T-helper 2 cell treated with Interferon-gamma antibody and Interleukin-4, amounts not matched to agents 5 μg/mL and 100 μg/mL, for 36 hours (primary cell): ENCODE results near the gene SRSF6.

Experiments used
- DNase-seq: peaks from one replicate; pipeline ENCODE4 v3.0.0; 2021; ENCODE audit warnings: low spot score
- H3K27ac Mint-ChIP-seq: one replicate; pipeline ENCODE4 v1.8.0; 2021; ENCODE audit warnings: mild to moderate bottlenecking, mixed read lengths
- H3K27me3 Mint-ChIP-seq: one replicate; pipeline ENCODE4 v1.8.0; 2021; ENCODE audit warnings: low read depth, mixed read lengths
- H3K36me3 Mint-ChIP-seq: one replicate; pipeline ENCODE4 v1.8.0; 2021; ENCODE audit warnings: low read depth, mixed read lengths
- H3K4me1 Mint-ChIP-seq: one replicate; pipeline ENCODE4 v1.8.0; 2021; ENCODE audit warnings: low read depth, mixed read lengths
- H3K4me3 Mint-ChIP-seq: one replicate; pipeline ENCODE4 v1.8.0; 2022; ENCODE audit warnings: mild to moderate bottlenecking, moderate library complexity, mixed read lengths
- H3K9me3 Mint-ChIP-seq: one replicate; pipeline ENCODE4 v1.8.0; 2021; ENCODE audit warnings: mixed read lengths

The SRSF6 gene

DNA sequence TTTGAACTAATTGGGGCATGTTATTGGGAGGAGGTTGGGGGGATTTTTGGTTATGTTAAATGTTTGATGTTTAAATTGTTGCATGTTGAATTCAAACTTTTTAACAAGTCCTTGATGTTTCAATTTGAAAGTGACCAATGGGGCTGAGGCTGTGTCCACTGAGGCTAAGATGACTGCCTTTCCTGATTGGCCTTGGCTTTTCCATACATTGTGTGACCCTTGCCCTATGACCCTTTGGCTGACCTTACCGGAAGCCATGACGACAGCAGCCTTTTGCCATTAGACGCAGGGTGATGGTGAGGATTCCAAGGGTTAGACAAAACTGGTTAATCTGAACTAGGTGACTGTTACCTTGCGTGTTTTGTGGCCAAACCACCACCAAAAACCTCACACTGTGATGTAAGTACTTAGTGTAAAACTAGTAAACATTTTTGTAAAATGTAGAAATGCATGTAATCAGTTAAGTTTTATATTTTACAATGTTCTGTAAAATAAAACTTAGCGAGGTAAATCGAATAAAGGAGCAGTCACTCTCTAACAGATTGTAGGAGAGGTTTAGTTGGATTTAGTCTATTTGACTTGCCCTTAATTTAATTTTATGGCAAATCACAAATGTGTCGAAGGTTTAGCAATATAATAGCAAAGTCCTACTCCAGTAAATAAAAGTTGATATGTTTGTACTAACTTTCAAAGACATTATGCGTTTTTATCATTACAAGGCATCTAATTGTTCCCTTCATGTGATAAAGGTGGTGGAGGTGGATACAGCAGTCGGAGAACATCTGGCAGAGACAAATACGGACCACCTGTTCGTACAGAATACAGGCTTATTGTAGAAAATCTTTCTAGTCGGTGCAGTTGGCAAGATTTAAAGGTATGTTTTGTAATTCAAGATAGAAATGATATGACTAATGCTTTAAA, 1.6 kb downstream of the SRSF6 start:
- peaks cover 7% of the 10 kb centered on the region for H3K27me3 Mint-ChIP-seq
- peak overlapping the region; percentile 95 for H3K4me3 Mint-ChIP-seq
- peaks cover 56% of the 10 kb centered on the region for H3K36me3 Mint-ChIP-seq
- H3K9me3 Mint-ChIP-seq = no peaks in the 10 kb centered on the region
- peaks cover 26% of the 10 kb centered on the region for H3K4me1 Mint-ChIP-seq
- no peak for DNase-seq
- peak overlapping the region; percentile 79 for H3K27ac Mint-ChIP-seq

DNA sequence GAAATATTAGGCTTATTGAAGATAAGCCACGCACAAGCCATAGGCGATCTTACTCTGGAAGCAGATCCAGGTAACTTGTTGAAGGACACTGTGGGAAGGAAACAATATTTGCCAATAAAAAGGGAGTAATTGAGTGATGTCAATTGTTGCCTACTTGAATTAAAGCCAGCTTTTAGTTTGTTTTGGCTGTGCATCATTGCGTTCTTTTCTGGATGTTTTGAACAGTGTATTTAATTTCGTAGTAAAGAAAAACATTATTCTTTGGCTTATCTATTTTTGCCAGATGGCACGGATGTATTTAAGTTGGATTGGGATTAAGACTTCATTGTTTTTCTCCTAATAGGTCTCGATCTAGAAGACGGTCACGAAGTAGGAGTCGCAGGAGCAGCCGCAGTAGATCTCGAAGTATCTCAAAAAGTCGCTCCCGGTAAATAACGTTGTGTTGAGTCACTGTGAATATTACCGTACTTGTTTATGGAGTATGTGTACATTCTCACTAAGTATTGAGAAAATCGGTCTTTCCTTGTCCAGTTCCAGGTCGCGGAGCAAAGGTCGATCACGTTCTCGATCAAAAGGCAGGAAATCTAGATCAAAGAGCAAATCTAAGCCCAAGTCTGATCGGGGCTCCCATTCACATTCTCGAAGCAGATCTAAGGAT, 2.6 kb downstream of the SRSF6 start:
- peaks cover 64% of the 10 kb centered on the region for H3K36me3 Mint-ChIP-seq
- peaks cover 26% of the 10 kb centered on the region for H3K4me1 Mint-ChIP-seq

DNA sequence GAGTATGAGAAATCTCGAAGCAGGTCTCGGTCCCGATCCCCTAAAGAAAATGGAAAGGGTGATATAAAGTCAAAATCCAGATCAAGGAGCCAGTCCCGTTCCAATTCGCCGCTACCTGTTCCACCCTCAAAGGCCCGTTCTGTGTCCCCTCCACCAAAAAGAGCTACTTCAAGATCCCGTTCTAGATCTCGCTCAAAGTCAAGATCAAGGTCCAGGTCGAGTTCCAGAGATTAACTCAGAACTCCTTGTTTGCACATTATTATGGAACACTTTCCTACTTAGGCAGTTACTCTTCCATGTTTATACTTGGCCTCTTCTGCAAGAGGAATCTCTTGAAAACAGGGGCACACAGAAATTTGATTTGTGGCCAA, 3.1 kb downstream of the SRSF6 start:
- peak overlapping the region; percentile 2 for H3K4me3 Mint-ChIP-seq
- no peaks in the 10 kb centered on the region for H3K9me3 Mint-ChIP-seq
- H3K27me3 Mint-ChIP-seq = peaks cover 1% of the 10 kb centered on the region
- DNase-seq = no peak
- H3K36me3 Mint-ChIP-seq = peaks cover 69% of the 10 kb centered on the region
- no peak overlapping the region for H3K27ac Mint-ChIP-seq
- peaks cover 26% of the 10 kb centered on the region for H3K4me1 Mint-ChIP-seq

More for the DNA sequence above, 2.6 kb downstream of the SRSF6 start:
- H3K27me3 Mint-ChIP-seq = peaks cover 2% of the 10 kb centered on the region
- no peak for DNase-seq
- H3K27ac Mint-ChIP-seq = no peak overlapping the region
- H3K9me3 Mint-ChIP-seq = no peaks in the 10 kb centered on the region
- H3K4me3 Mint-ChIP-seq = peak overlapping the region; percentile 42

DNA sequence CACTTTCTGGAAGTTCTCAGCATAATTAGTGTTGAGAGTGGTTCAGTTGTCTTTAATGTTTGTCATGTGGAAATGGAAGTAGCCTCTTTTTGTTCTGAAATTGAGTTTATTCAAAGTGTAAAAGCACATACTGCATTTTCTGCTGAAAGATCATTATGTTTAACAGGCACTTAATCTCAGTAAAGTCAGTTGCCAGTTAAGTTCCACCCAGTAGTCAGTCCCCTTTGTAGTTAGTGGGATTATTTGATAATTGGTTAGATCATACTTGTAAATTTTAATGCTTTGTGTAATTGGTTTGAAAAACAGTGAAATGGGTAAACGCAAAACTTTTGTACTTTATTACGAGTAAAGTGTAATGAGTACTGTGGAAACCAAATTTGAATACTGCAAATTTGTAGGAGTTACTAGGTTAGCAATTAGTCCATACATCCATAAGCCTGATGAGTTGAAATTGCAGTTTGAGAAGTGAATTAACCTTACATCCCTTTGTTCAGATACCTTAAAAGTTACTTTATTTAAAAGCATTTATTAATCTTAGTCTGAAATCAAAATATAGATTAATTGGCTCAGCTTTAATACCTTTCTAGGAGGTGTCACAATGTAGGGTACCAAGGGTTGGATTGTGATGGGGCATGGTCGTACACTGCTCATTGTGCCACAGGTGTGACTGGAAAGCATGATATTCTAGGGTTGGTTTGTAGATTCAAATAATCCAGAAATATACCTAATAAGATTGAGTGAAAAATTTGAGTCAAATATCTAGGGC, 4.4 kb downstream of the SRSF6 start:
- peaks cover 77% of the 10 kb centered on the region for H3K36me3 Mint-ChIP-seq
- H3K4me1 Mint-ChIP-seq = peaks cover 18% of the 10 kb centered on the region
- H3K4me3 Mint-ChIP-seq = no peak overlapping the region
- no peaks in the 10 kb centered on the region for H3K9me3 Mint-ChIP-seq
- no peaks in the 10 kb centered on the region for H3K27me3 Mint-ChIP-seq
- H3K27ac Mint-ChIP-seq = no peak overlapping the region
- no peak for DNase-seq

DNA sequence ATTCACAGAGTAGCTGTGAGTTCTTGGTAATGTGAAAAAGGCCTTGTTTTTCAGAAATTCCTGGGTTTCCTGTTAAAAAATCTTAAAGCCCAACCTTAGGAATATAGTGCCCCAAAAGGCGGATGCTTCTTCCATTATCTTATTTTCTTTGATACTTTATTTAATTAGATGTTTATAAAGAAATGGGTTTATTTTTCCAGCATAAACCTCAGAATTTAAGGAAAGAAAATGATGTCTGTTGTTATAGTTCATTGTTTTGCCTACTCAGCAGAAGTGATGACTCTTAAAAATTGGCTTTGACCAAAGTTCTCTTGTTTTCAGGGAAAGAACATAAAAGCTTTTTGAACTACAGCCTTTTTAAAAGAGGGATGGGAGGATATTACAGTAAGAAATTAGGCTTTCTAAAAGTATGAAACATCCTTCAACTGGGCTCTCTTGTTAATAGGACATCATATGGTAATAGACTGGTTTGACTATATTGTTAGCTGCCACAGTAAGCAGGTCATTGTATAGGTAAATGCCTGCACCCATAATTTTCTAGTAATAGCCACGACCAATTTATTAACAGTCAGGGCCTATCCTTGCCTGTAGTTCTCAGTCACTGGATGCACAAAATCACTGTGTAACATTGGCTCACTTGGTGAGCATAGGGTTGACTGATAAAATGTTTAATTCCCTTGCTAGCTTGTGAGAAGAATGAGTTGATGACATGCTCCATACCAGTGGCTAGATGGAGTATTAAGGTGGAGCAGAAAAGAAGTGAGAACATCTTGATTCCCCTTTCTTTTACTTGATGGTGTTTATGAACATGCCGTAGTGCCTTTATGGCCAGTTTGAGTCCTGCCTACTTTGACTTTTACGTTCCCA, 5.2 kb downstream of the SRSF6 start:
- Mint-ChIP-seq H3K4me1 (peaks cover 18% of the 10 kb centered on the region), H3K36me3 (peaks cover 80% of the 10 kb centered on the region), H3K27ac (no peak overlapping the region), H3K27me3 (no peaks in the 10 kb centered on the region), H3K4me3 (no peak overlapping the region), H3K9me3 (no peaks in the 10 kb centered on the region)
- no peak for DNase-seq

DNA sequence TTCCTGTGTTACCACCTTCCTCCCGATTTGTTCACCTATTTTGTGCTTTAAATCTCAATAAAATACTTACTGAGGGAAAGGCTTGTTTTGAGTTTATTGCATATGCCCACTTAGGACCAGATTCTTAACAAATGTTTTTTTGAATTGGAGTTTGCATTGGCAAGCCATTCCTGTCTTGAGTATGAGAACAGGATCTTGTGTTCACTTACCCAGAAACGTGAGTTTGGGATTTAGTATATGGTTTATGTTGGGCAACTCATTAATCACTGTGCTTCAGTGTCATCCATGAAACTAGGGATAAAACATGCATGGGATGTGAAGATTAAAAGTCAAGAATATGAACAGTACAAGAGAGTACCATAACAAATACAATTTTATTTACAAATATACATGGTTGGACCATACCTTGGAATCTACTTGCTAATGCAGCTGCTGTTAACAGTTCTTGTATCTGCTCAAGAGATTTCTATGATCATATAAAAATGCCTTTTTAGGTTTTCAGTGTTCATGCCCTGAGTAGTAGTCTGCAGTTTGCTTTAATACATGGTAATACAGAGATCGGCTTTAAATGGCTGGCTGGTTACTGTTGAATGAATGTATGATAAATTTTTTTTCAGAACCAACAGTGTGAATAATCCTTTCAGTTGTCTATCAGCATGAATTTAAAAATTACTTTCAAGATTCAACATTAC, 6.0 kb downstream of the SRSF6 start:
- Mint-ChIP-seq H3K27me3 (no peaks in the 10 kb centered on the region), H3K4me1 (peaks cover 18% of the 10 kb centered on the region), H3K9me3 (no peaks in the 10 kb centered on the region), H3K27ac (no peak overlapping the region), H3K36me3 (peaks cover 77% of the 10 kb centered on the region), H3K4me3 (no peak overlapping the region)
- DNase-seq = no peak

DNA sequence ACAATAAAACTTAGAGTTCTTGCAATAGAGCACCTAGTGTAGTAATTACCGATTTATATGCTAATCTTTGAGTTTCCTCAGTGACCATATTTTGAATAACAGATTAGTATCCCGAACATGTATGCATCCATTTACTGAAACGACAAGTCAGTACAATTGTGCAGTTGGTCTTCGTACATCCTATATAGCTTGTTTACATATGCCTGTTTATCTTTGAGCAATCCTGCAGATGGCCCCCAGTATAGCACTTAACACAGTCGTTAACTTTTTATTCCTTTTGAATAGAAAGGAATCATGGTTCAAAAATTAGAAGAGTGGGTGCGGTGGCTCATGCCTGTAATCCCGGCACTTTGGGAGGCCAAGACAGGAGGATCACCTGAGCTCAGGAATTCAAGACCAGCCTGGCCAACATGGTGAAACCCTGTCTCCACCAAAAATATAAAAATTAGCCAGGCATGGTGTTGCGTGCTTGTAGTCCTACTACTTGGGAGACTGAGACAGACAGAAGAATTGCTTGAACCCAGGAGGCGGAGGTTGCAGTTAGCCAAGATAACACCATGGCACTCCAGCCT, 6.6 kb downstream of the SRSF6 start:
- no peaks in the 10 kb centered on the region for H3K27me3 Mint-ChIP-seq
- DNase-seq = no peak
- H3K36me3 Mint-ChIP-seq = peaks cover 73% of the 10 kb centered on the region
- H3K9me3 Mint-ChIP-seq = no peaks in the 10 kb centered on the region
- no peak overlapping the region for H3K4me3 Mint-ChIP-seq
- no peak overlapping the region for H3K27ac Mint-ChIP-seq
- H3K4me1 Mint-ChIP-seq = peaks cover 14% of the 10 kb centered on the region

DNA sequence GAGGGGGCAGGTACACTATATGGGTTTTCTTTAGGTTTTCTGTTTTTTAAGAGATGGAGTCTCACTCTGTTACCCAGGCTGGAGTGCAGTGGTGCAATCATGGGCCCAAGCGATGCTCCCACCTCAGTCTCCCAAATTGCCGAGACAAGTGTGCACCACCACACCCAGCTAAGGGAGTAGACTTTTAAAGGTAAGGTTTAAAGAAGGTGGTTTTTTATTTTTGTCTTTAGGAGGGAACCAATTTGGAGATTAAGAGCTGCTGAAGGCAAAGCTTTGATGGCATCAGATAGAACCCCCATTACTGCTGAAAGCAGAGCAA, 7.9 kb downstream of the SRSF6 start:
- Mint-ChIP-seq H3K36me3 (peaks cover 65% of the 10 kb centered on the region), H3K9me3 (no peaks in the 10 kb centered on the region), H3K4me3 (no peak overlapping the region), H3K27me3 (no peaks in the 10 kb centered on the region), H3K27ac (no peak overlapping the region), H3K4me1 (peaks cover 8% of the 10 kb centered on the region)
- no peak for DNase-seq

DNA sequence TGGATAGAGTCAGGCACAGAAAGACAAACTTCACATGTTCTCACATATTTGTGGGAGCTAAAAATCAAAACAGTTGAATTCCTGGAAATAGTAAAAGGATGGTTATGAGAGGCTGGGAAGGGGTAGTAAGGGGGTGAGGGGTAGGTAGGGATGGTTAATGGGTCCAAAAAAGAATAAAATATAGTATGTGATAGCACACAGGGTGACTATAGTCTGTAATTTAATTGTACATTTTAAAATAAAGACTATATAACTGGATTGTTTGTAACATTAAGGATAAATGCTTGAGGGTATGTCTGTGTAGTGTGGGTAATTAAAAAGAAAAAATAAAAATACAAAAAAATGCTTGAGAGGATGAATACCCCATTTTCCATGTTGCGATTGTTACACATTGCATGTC, 9.9 kb downstream of the SRSF6 start:
- DNase-seq = no peak
- H3K9me3 Mint-ChIP-seq = no peaks in the 10 kb centered on the region
- no peak overlapping the region for H3K4me3 Mint-ChIP-seq
- H3K27me3 Mint-ChIP-seq = no peaks in the 10 kb centered on the region
- H3K4me1 Mint-ChIP-seq = no peaks in the 10 kb centered on the region
- no peak overlapping the region for H3K27ac Mint-ChIP-seq
- peaks cover 46% of the 10 kb centered on the region for H3K36me3 Mint-ChIP-seq

DNA sequence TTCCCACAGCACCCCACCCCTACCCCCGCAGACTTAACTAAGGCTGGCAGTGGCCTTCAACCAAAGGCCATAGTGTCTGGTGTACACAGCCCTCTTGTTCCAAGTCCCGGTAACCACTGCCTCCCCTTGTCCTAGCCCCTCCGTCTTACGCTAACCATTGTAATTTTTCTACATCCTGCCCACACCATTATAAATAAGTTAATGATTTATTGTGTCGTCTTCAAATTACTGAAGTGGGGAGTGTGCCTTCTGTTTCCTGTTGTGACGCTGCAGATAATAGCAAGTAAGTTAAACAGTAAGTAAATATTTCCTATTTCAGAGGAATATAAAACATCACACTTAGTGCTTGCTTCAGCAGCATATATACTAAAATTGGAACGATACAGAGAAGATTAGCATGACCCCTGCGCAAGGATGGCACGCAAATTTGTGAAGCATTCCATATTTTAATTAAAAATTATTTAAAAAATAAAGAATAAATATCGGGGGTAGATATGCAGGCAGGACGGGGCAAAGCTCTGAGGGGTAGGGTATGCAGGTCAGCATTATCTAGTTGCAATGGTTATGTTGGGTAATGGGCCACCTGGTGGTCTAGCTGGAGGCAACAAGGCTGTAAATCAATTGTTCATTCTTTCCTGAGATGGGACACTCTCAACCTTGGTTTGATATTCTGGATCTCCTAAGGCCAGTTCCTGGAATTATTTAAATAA, 15.1 kb downstream of the SRSF6 start:
- Mint-ChIP-seq H3K4me3 (no peak overlapping the region), H3K27me3 (peaks cover 14% of the 10 kb centered on the region), H3K9me3 (no peaks in the 10 kb centered on the region), H3K27ac (no peak overlapping the region), H3K4me1 (peaks cover 1% of the 10 kb centered on the region), H3K36me3 (peaks cover 8% of the 10 kb centered on the region)
- DNase-seq = no peak

DNA sequence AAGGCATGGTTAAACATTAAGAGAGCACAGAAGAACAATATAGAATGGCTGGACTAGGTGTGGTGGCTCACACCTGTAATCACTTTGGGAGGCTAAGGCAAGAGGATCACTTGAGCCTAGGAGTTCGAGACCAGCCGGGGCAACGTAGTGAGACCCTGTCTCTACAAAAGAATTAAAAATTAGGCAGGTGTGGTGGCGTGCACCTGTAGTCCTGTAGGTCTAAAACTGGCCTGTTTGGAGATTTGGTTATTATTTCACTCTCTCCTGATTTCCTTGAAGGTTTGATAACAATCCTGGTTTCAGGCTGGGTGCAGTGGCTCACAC, 15.6 kb downstream of the SRSF6 start:
- Mint-ChIP-seq H3K4me3 (no peak overlapping the region), H3K27me3 (peaks cover 18% of the 10 kb centered on the region), H3K9me3 (no peaks in the 10 kb centered on the region), H3K27ac (no peak overlapping the region), H3K4me1 (peaks cover 1% of the 10 kb centered on the region), H3K36me3 (peaks cover 8% of the 10 kb centered on the region)
- DNase-seq = no peak

DNA sequence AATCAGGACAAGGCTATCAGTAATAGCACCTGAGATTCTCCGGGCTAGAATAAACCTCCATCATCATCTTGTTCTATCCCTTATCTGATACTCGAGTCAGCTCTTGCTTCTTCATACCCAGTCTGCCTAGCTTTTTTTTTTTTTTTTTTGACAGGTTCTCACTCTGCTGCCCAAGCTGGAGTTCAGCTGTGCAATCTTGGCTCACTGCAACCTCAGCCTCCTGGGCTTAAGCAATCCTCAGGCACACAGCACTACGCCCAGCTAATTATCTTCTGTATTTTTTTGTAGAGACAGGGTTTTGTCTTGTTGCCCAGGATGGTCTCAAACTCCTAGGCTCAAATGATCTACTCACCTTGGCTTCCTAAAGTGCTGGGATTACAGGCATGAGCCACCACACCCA, 19.5 kb downstream of the SRSF6 start:
- no peaks in the 10 kb centered on the region for H3K9me3 Mint-ChIP-seq
- peaks cover 36% of the 10 kb centered on the region for H3K27me3 Mint-ChIP-seq
- H3K36me3 Mint-ChIP-seq = peaks cover 1% of the 10 kb centered on the region
- peaks cover 1% of the 10 kb centered on the region for H3K4me1 Mint-ChIP-seq
- DNase-seq = no peak
- no peak overlapping the region for H3K4me3 Mint-ChIP-seq
- H3K27ac Mint-ChIP-seq = no peak overlapping the region
